GM18502 (cell line): Measurements from ENCODE around the gene HLA-DMB.
A peak's percentile ranks its signal among the peaks of the same experiment; 100 is the strongest.

Experiments used
- ATAC-seq: cut with Tn5 transposase; IDR thresholded peaks from one replicate; pipeline ENCODE4 v1.9.1; 2021; ENCODE audit warnings: mild to moderate bottlenecking; ENCODE audit not compliant: unreplicated experiment, poor library complexity

Gene HLA-DMB

DNA sequence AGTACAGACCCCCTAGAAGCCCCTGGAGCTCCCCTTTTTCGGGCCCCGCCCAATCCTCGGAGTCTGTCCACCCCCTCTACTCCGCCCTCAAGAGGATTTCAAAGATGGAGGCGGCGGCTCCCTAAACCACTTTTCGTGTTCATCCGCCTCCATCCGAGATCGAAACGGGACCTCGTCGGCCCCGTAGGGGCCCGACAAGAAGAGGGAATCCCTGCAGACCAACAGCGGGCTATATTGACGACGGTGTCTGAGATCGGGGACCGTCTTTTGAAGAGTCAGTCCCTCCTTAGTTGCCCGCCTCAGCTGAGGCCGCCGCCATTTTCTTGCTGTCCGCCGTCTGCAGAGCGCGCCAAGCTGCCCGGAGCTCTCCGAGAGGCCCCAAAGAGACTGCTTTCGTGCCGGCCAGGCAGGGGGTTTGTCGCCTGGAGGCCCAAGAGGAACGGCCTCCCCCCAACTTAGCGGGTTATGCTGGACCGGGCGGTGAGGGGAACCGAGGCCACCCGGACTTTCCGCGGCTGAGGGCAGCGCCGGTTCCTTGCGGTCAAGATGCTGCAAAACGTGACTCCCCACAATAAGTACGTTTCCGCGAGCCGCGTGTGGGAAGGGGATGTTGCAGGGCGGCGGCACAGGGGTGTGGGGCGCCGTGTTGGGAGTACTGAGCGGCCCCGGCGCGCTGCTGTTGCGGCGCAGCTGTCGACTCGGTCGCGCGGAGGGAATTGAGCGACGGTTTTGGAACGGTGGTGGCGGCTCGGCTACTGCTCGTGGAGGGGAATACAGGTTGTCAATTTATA, 31.7 kb upstream of the HLA-DMB start:
- no peak for ATAC-seq

DNA sequence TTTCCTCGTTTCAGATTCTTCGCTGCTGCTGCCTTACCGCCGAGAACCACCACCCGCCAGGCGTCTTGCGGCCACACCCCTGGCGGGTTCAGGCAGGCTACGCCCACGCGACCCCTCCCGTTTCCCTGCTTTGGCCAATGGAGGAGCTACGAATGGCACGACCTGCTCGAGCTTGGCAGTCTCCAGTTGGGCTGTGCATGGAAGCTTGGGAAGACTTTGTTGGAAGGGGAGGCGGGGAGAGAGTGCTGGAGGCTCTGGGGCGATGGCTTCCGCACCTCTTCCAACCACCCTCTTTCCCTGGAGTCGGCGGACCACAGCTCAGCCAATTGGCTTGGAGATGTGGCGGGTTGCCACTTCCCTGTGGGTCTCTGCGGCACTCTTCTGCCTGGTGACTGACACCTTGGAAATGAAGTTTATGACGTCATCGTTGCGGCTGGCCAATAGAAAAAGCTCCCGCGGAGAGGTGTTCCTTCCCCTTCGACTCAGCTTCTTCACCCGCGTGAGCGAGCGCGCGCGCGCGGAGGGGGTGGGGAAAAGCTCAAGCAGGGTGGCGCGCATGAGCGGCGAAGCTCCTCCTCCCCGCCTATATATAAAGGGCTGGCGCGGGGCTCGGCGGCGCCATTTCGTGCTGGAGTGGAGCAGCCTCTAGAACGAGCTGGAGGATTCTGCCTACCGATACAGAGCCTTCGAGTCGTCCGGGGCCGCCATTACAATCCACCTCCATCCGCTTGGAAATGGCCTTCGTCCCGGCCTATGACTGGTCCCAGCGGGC, 30.9 kb upstream of the HLA-DMB start:
- peak; percentile 48 for ATAC-seq

DNA sequence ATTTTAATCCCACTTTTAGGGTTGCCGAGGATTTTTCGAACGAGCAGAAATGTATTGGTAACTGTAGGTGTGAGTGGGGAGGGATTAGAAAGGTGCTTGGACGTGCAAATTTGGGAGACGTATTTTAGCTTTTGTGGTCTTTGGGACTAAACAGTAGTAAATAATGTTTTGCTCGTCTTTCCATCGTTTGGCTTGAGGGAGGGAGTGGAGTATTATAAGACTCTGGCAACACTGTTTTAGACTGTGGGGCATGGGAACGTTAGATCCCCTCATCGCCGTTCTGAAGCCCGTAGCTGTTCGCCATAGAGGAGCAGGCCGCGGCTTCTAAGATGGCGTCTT, 30.4 kb upstream of the HLA-DMB start:
- no peak for ATAC-seq

DNA sequence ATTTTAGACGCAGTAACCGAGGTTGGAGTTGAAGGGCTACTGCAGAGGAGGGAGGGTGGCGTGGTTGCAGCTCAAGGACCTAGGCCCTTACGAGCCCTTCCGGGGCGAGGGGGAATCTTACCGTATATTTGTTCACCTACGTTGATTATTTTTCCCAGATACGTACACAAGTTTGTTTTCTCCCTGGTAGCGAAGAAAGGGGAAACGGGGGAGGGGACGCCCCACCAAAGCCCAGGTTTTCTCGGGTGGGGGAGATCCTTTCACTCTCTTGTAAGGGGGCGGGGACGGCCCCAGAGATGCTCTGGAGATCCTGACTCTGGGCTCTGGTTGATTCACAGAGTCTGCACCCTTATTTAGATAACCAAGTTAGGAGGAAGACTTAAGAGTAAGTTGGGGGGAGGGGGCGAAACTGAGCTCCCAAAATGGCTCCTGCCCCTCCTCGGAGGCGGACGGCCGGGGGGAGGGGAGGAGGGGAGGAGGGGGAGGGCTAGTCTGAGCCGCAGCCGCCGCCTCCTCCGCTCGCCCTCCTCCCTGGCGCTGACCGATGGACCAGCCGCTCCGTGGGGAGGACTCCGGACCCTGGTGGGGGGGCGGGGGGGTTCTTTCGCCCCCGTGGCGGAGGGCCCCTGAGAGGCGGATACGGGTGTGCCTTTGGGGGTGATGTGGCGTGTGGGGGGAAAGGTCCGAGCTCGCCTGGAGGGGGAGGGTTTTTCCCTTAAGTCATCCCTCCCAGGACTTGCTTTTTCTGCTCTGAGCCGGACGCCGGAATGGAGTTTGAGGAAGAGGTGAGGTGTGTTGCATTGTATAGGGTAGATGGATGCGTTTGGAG, 29.8 kb upstream of the HLA-DMB start:
- ATAC-seq, result no peak

DNA sequence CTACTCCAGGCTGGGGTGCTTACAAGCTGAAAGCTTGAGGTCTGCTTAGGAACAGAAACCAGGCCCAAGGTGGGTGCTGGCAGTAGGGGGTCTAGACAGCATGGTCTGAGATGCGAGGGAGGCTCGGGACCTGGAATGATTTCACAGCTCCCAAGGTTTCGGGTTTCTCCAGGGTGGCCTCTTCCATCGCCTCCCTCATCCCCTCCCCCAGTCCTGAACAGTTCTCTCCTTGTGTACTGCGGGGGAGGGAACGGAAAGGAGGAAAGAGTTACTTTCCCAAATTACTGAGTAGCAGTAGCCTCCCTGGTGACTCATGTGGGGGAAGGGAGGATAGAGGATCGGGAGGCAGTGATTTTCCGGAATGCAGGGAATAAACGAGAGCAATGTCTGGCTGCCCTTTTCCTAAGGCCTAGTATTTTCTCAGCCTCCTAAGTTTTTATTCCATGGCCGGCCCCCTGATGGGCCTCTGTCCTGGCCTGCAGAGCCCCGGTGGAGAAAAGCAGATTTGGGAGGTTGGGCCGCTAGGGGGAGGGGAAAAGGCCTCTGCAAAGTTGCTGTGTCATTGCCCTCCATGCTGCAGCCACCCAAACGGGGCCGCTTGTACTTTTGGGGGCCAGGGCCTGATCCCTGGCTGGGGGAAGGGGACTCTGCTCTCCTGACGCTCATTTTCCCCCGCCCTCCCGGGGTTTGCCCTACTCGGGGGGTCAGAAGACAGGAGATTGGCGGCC, 29.0 kb upstream of the HLA-DMB start:
- ATAC-seq, result no peak

DNA sequence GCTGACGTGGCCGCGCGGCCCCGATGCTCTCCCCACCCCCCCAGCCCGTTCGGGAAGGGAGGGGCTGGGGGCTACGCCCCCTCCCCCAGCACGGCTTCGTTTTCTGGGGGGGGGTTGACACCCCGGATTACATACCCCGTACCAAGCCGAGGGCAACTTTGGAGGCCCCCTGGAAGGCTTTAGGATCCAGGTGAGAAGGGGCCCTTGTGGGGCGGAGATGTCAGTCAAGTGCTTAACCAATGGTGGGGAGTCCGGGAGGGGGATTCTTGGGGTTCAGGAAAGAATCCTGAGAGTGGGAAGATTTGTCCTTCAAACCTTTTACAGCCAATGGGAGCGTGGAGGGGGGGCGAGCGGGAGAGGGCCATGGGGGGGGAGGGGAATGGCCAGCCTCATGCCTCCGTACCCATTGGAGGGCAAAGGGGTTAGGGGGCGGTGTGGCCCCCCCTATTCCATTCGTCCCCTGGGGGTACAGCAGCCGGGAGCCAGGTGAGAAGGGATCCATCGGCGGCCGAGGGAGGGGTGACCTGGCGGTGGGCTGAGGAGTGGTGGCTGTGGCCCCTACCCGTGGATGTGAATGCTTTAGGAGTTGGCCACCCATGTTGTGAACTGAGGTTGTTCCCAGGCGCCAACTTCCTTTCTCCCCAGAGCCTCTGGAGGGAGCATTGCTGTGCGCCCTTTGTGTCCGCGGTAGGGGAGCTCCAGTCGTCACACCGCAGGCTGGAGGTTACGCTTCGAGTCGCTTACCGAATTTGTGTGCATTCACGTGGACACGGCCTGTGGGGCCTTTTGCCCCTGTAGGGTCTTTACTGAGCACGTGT, 28.2 kb upstream of the HLA-DMB start:
- ATAC-seq, result no peak

DNA sequence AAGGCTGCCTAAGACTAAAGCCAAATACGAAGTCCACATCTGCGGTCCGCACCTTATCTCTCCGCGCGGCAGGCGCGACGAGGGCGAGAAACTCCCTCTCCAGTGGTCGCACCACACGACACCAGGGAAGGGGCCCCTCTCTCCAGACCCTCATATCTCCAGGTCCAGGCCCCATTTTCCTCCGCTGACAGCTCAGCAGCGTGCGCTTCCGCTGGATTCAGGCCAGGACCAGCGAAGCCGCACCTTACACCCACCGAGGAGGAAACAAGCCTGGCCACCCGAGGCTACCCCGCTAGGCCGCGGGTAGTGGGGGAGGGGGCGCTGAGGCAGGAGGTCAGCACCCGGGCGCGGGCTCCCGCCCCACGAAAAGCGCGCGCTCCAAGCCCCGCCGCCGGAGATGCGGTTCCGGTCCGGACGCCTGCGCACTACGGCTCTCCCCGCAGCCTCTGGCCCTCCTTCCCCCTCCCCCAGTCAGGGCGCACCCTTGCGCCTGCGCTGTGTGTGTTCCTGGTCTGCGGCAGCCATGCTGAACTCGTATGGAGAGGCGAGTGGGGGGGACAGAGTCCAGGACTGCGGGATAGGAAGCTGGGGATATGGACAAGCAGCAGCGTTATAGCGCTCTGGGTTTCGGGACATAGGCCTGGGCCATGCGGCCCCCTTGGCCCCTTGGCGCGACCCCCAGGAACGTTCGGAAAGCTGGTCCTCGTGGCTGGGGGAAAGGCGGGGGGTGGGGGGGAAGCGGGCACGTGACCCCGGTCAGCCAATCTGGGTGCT, 27.5 kb upstream of the HLA-DMB start, which contains the start of gene BRD2:
BRD2 (plus strand) TSS at position 502 of the 774 bp plus-strand sequence. CDS start 4,305 bp downstream, outside the sequence.
- peak; percentile 38 for ATAC-seq

DNA sequence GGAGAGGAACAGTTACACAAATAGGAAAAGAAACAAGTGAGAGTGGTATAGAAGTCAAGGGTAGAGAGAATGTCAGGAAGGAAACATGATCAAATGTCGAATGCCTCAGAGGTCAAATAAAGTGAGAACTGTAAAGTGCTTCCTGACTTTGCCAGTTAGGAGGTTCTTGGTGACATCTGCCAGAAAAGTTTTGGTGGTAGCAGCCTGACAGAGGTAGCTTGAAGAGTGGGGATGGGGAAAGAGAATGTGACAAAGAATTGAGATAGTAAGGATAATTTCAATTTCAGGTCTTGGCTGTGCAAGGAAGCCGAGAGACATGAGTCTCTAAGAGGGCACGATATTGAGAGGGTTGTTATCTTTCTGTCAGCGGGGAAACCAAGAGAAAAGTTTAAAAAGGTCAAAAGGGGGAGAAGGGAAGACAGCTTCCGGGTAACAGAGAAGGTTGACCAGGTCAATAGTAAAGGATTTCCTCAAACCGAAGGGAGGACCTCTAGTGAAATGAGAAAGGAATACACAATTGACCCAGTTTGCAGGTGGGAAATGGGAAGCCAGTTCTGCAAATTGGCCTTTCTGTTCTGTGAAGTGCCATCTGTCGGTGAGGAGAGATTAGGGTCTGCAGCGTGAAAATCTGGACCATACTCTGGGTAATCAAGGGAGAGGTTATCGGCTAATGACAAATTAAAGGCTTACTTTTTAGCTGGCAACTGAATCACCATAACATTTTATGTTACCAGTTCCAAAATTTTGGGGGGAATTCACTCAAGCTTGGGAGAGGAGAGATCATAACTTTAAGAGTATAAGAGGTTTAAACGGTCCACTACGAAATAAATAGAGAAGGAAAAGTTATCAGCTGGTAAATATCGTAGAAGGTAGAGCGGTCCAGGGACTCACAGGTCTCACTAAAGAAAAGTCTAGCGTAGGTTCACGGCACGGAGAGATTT, 26.6 kb upstream of the HLA-DMB start:
- ATAC-seq, result no peak

DNA sequence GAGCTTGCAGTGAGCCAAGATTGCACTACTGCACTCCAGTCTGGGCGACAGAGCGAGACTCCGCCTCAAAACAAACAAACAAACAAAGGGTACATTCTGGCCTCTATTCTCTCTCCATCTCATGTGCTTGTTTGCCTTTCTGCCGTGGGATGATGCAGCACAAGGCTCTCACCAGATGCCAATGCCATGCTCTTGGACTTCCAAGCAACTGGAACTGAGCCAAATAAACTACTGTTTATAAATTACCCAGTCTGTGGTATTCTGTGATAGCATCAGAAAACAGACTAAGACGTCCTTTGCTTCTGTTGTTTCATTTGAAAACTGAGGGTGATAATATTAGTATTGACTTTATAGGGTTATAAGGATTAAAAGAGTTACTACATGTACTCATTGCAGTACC, 23.9 kb upstream of the HLA-DMB start:
- no peak for ATAC-seq

DNA sequence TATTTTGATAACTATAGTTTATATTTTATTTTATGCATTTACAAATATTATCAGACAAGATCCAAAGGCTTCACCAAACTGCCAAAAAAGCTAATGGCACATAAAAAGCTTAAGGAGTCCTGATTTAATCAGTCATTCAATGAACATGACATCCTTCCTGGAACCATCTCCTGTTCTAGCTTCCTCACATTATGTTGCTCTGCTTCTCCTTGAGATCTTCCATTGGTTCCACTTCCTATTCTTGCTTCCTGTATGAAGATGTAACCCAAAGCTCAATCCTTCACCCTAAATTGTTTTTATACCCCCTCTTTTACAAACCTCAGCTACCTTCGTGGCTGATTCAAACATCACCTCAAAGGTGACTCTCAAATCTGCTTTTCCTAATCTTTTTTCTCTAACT, 23.0 kb upstream of the HLA-DMB start:
- ATAC-seq, result no peak

DNA sequence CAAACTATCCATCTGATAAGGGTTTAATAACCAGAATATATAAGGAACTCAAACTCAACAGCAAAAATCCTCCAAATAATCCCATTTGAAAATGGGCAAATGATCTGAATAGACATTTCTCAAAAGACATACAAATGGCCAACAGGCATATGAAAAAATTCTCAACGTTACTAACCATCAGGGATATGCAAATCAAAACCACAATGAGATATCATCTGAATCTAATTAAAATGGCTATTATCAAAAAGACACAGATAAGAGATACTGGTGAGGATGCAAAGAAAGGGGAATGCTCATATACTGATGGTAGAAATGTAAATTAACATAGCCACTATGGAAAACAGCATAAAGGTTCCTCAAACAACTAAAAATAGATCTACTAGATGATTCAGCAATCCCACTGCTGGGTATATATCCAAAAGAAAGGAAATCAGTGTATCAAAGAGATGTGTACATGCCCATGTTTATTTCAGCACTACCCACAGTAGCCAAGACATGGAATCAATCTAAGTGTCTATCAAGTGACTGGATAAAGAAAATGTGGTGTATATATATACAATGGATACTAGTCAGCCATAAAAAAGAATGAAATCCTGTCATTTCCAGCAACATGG, 21.5 kb upstream of the HLA-DMB start:
- no peak for ATAC-seq

DNA sequence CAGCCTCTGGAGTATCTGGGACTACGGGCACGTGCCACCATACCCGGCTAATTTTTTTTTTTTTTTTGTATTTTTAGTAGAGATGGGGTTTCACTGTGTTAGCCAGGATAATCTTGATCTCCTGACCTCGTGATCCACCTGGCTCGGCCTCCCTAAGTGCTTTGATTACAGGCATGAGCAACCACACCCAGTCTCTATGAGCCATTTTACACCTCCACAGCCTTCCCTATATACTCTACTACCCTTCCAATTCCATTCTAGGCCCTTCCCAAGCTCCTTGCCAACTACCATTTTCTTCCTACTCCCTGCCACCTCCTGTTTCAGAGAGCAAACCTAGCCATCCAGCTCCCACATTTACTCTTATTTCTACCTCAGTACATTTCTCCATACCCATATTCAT, 19.7 kb upstream of the HLA-DMB start:
- ATAC-seq, result no peak

DNA sequence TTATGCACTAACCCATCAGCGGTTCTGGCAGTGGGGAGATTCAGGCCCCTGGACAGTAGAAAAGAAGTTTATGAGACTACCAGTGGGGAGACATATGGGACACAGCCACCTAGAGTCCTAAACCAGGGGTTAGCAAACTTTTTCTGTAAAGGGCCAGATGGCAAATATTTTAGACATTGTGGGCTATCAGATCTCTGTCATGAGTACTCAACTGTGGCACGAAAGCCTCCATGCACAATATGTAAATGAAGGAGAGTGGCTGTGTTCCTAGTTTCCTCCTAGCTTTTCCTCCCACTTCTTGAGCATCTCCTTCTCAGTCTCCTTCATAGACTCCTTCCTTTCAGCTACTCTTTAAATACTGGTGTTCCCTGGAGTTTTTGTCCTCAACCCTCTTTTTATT, 15.3 kb upstream of the HLA-DMB start:
- no peak for ATAC-seq

DNA sequence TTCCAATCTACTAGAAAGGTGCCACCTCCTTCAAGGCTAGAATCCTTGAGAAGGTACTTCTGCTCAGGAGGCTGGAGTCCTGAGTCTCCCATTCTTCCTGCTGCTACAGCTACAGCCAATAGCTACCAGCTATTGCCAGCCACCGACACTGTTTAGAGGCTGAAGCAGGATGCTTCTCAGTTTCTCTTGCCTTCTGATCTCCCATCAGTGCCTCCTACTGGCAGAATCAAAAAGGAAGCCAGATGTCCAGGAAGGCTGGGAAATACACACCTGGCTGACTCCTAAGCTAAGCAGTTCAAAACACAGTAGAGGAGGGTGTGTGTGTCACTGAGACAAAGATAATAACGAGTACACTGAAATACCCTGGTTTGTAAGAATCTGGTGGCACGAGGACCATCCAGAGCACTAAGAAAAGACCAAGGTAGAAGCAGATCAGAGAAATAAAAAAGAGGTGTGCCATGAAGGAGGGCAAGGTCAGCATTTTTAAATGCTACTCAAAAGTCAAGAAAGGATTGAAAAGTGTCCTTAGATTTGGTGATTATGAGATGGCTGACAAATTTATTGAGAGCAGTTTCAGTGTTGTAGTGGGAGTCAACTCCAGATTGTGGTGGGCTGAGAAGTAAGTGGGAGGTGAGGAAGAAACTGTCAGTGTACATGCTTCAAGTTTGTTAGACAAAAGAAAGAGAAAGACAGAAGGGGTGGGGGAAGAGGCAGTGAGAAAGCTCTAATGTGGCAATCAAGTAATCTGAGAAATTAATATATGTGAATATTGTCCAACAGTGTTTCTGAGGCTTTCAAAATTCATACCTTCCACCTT, 14.4 kb upstream of the HLA-DMB start:
- ATAC-seq, result no peak

DNA sequence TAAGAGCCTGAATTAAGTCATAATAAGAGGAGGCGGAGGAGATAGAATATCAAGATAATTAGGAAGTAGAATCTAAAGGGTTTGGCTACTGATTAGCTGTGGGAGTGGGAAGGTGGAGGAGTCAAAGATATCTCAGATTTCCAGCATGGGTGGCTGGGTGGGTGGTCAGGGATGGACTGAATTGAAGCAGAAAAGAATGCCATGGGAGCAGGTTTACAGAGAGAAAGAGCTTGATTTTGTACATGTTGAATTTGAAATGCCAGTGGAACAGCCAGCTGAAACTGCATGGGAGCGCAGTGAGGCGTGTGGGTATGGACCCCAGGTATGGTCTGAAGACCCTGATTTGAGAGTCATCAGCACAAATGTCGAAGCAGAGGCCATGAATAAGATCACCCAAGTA, 13.4 kb upstream of the HLA-DMB start:
- no peak for ATAC-seq

DNA sequence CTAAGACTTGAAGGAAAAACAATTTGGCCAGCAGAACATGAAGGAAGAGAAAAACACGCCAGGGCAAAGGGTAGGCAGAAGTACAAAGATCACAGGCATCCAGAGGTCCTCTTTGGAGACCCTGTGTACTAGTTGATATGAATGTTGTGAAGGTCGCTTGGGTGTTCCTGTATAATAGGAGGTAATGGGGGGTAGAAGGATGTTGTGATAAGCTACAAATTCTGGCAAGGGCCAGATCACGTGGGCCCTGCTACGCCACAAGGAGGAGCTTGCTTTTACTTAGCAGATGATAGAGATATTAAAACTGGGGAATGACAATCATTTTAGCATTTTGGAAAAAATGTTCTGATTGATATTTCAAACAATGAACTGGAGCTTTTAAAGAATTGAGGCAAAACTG, 12.9 kb upstream of the HLA-DMB start:
- no peak for ATAC-seq
